ENCODE data around the gene LMNTD1.
"Not testable (repeated sequence)": the region's sequence is repeated elsewhere in the genome, so short reads cannot be mapped to it uniquely, and the experiment has no call there.

LMNTD1 gene

GRCh38 chr12:25433581-25434325, 119.3 kb downstream of the LMNTD1 start:
- Histone ChIP-seq H4K20me1 (ENCODE audit: control insufficient read depth, insufficient read depth, low read depth, low read length) (no peaks in the 10 kb centered on the region), H3K4me3 (ENCODE audit: low read length) (no peak overlapping the region), H3K36me3 (ENCODE audit: control insufficient read depth, low read length) (no peaks in the 10 kb centered on the region), H3K9me3 (ENCODE audit: control insufficient read depth, insufficient read depth, low read length) (no peaks in the 10 kb centered on the region), H3K27me3 (ENCODE audit: control insufficient read depth, low read length) (peaks cover 3% of the 10 kb centered on the region; the same call in 1 of the 2 replicates), H3K27ac (ENCODE audit: low read depth, low read length) (no peak overlapping the region), H3K79me2 (ENCODE audit: control insufficient read depth, low read length) (no peaks in the 10 kb centered on the region), H3K9me2 (replicated peaks; ENCODE audit: control insufficient read depth, low read length) (no peaks in the 10 kb centered on the region), H3F3A (ENCODE audit: control insufficient read depth, insufficient read depth) (no peaks in the 10 kb centered on the region), H3K4me2 (ENCODE audit: low read length) (no peak overlapping the region), H3K4me1 (ENCODE audit: control insufficient read depth, low read length) (no peaks in the 10 kb centered on the region)
- no peak for TF ChIP-seq CTCF (IDR thresholded peaks at IDR 0.05; ENCODE audit: low read depth, low read length, poor library complexity, severe bottlenecking)
- no peak for TF ChIP-seq EZH2phosphoT487 (IDR thresholded peaks at IDR 0.05; ENCODE audit: borderline replicate concordance, low read length)

DNA sequence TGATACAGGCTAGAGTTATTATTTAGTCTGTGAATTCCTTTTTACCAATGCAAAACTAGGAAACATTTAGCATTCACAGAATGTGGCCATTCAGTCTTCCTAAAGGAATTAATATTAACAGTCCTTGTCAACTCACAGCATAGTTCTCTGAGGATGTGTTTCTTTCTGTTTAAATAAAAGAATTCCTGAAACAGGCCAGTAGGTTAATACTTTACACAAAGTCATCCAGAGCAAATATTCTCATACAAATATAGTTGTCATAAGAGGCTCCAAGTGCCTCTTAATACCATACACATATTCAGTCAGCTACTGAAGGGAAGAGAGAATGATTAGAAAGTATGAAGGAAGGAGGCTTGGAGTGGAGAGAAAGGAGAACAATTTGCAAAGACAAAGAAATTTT, 120.1 kb downstream of the LMNTD1 start:
- Histone ChIP-seq H3K9me3 (ENCODE audit: control insufficient read depth, insufficient read depth, low read length) (no peaks in the 10 kb centered on the region), H3K27ac (ENCODE audit: low read depth, low read length) (no peak overlapping the region), H3K79me2 (ENCODE audit: control insufficient read depth, low read length) (no peaks in the 10 kb centered on the region), H4K20me1 (ENCODE audit: control insufficient read depth, insufficient read depth, low read depth, low read length) (no peaks in the 10 kb centered on the region), H3F3A (ENCODE audit: control insufficient read depth, insufficient read depth) (no peaks in the 10 kb centered on the region), H3K9me2 (replicated peaks; ENCODE audit: control insufficient read depth, low read length) (no peaks in the 10 kb centered on the region), H3K4me2 (ENCODE audit: low read length) (no peak overlapping the region), H3K36me3 (ENCODE audit: control insufficient read depth, low read length) (no peaks in the 10 kb centered on the region), H3K4me1 (ENCODE audit: control insufficient read depth, low read length) (no peaks in the 10 kb centered on the region), H3K27me3 (ENCODE audit: control insufficient read depth, low read length) (peaks cover 3% of the 10 kb centered on the region; the same call in 1 of the 2 replicates), H3K4me3 (ENCODE audit: low read length) (no peak overlapping the region)
- TF ChIP-seq EZH2phosphoT487 (IDR thresholded peaks at IDR 0.05; ENCODE audit: borderline replicate concordance, low read length) (no peak), CTCF (IDR thresholded peaks at IDR 0.05; ENCODE audit: low read depth, low read length, poor library complexity, severe bottlenecking) (no peak)

DNA sequence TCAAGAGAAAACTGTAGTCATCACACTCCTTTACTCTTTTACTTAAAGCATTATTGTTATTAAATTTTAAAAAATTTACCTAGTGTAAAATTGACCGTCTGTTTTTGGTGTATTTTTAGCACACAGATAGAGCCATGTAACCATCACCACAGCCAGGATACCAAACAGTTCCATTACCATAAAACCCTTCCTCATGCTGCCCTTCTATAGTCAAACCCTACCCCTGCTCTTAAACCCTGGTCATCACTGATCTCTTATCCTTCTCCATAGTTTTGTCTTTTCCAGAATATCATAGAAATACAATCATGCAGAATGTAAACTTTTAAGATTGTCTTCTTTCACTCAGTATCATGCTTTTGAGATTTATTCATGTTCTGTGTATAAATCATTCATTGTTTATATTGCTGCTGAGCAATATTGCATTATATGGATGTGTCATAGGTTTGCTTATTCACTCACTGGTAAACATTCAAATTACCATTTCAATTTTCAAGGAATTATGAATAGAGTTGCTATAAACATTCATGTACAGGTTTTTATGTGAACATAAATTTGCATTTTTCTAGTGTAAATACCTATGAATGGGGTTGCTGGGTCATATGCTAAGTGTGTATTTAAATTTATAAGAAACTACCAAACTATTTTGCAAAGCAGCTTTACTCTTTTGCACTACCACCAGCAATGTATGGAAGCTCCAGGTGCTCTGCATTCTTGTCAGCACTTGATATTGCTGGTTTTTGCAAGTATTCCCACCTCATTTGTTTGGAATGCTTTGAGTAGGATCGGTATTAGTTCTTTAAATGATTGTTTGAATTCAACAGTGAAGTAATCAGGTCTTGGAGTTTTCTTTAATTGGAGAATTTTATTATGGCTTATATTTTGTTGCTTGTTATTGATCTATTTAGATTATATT, 125.5 kb downstream of the LMNTD1 start:
- Histone ChIP-seq H3K9me2 (replicated peaks; ENCODE audit: control insufficient read depth, low read length) (no peaks in the 10 kb centered on the region), H3K36me3 (ENCODE audit: control insufficient read depth, low read length) (no peaks in the 10 kb centered on the region), H3K27me3 (ENCODE audit: control insufficient read depth, low read length) (no peaks in the 10 kb centered on the region), H3K4me3 (ENCODE audit: low read length) (no peak overlapping the region), H3K4me1 (ENCODE audit: control insufficient read depth, low read length) (no peaks in the 10 kb centered on the region), H3K79me2 (ENCODE audit: control insufficient read depth, low read length) (no peaks in the 10 kb centered on the region), H3F3A (ENCODE audit: control insufficient read depth, insufficient read depth) (no peaks in the 10 kb centered on the region), H4K20me1 (ENCODE audit: control insufficient read depth, insufficient read depth, low read depth, low read length) (no peaks in the 10 kb centered on the region), H3K9me3 (ENCODE audit: control insufficient read depth, insufficient read depth, low read length) (no peaks in the 10 kb centered on the region), H3K27ac (ENCODE audit: low read depth, low read length) (no peak overlapping the region), H3K4me2 (ENCODE audit: low read length) (no peak overlapping the region)
- no peak for TF ChIP-seq CTCF (IDR thresholded peaks at IDR 0.05; ENCODE audit: low read depth, low read length, poor library complexity, severe bottlenecking)
- TF ChIP-seq EZH2phosphoT487 (IDR thresholded peaks at IDR 0.05; ENCODE audit: borderline replicate concordance, low read length) = no peak

GRCh38 chr12:25426821-25427220, 126.3 kb downstream of the LMNTD1 start:
- H3F3A ChIP-seq (ENCODE audit: control insufficient read depth, insufficient read depth); H3K4me2 ChIP-seq (ENCODE audit: low read length); H3K36me3 ChIP-seq (ENCODE audit: control insufficient read depth, low read length); H3K4me3 ChIP-seq (ENCODE audit: low read length); H3K27me3 ChIP-seq (ENCODE audit: control insufficient read depth, low read length); H4K20me1 ChIP-seq (ENCODE audit: control insufficient read depth, insufficient read depth, low read depth, low read length); H3K9me2 ChIP-seq (replicated peaks; ENCODE audit: control insufficient read depth, low read length); H3K79me2 ChIP-seq (ENCODE audit: control insufficient read depth, low read length); H3K27ac ChIP-seq (ENCODE audit: low read depth, low read length); H3K9me3 ChIP-seq (ENCODE audit: control insufficient read depth, insufficient read depth, low read length); H3K4me1 ChIP-seq (ENCODE audit: control insufficient read depth, low read length): not testable (repeated sequence)

Measured in DOHH2 (cell line).